Measurements from ENCODE around the gene NPAS3. TPM values are rescaled to one million over a fixed set of nuclear protein-coding genes. Genes with fewer than 3 reads are reported as not detected.

The NPAS3 gene
- total RNA-seq, 1 experiment from 2014 or later: not detected

DNA sequence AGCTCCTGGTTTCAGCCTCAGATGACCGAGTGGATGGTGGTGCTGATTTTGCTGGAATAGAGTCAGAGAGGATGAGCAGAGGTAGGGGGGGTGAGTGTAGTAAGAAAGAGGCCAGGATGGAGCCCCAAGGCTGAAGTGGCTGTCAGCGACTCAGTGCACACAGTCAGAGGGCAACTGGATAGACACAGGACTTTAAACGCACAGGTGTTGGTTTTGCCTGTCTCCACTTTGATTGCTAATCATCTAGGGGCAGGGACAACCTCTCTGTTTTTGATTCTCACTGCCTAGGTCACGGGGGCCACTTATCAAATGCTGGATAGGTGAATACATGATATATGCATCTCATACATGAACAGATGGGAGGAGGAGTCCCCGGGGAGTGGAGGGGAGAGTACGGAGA lies 912.7 kb downstream of the NPAS3 start:
- CTCF ChIA-PET: interaction anchor here (0.5 kb wide), 1 partner anchor 84 kb away, joined by 3 read pairs; no protein-coding TSS in a partner anchor
- POLR2A ChIA-PET (ENCODE audit: unreplicated experiment): no interaction called here

DNA sequence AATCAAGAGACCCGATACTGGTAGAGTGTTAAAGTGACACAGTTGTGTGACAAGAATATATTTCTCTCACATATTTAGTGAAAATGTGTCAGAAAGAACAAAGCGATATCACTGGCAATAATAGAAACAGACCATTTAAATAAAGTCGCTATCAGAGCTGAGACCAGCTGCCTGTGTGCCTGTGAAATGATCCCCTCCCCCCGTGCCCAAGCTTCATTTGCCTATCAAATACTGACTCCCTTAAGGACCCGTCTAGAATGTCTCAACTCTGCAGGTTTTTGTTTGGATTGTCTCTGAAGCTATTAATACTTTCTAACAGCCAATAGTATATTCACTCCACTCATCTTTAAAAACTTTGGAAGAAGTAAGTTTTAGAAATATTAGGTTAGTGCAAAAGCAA lies 913.3 kb downstream of the NPAS3 start:
- TF ChIP-seq, protein P1, sequence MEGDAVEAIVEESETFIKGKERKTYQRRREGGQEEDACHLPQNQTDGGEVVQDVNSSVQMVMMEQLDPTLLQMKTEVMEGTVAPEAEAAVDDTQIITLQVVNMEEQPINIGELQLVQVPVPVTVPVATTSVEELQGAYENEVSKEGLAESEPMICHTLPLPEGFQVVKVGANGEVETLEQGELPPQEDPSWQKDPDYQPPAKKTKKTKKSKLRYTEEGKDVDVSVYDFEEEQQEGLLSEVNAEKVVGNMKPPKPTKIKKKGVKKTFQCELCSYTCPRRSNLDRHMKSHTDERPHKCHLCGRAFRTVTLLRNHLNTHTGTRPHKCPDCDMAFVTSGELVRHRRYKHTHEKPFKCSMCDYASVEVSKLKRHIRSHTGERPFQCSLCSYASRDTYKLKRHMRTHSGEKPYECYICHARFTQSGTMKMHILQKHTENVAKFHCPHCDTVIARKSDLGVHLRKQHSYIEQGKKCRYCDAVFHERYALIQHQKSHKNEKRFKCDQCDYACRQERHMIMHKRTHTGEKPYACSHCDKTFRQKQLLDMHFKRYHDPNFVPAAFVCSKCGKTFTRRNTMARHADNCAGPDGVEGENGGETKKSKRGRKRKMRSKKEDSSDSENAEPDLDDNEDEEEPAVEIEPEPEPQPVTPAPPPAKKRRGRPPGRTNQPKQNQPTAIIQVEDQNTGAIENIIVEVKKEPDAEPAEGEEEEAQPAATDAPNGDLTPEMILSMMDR (conservative IDR thresholded peaks at IDR 0.05): no peak
- no peak for TF ChIP-seq EZH2 (IDR thresholded peaks at IDR 0.05; ENCODE audit: low read depth)
- no peaks in the 10 kb centered on the region for H3K36me3 ChIP-seq (ENCODE audit: low read depth)
- no peaks in the 10 kb centered on the region for H4K20me1 ChIP-seq (ENCODE audit: insufficient read depth)
- no peak for DNase-seq
- H2AFZ ChIP-seq: no peak overlapping the region
- no peak overlapping the region for H3K4me3 ChIP-seq
- ChIA-PET POLR2A (ENCODE audit: unreplicated experiment) (no interaction called here), CTCF (interaction anchor here (0.5 kb wide), 1 partner anchor 83 kb away, joined by 3 read pairs; no protein-coding TSS in a partner anchor)
- H3K79me2 ChIP-seq (ENCODE audit: low read depth): no peaks in the 10 kb centered on the region
- BruUV-seq (replicated peaks): no TSS peak
- no peaks in the 10 kb centered on the region for H3K4me1 ChIP-seq (replicated peaks; ENCODE audit: insufficient read depth)
- no peaks in the 10 kb centered on the region for H3K9me3 ChIP-seq (ENCODE audit: insufficient read depth, low read depth)
- H3K27ac ChIP-seq: no peak overlapping the region
- H3F3A ChIP-seq (ENCODE audit: insufficient read depth, low read depth): no peaks in the 10 kb centered on the region
- H3K4me2 ChIP-seq: no peak overlapping the region
- H3K27me3 ChIP-seq (ENCODE audit: insufficient read depth, low read depth): no peaks in the 10 kb centered on the region
- intact Hi-C loops (cut with micrococcal nuclease; ENCODE audit: unreplicated experiment): loop anchor here (2.0 kb wide), 1 partner anchor 87 kb away; no protein-coding TSS in a partner anchor
- no peaks in the 10 kb centered on the region for H3K9me2 ChIP-seq (ENCODE audit: insufficient read depth)

More for the DNA sequence above, 912.7 kb downstream of the NPAS3 start:
- Histone ChIP-seq H2AFZ (no peak overlapping the region), H3K4me3 (no peak overlapping the region), H3K27ac (no peak overlapping the region), H3K4me1 (replicated peaks; ENCODE audit: insufficient read depth) (no peaks in the 10 kb centered on the region), H3K9me3 (ENCODE audit: insufficient read depth, low read depth) (no peaks in the 10 kb centered on the region), H3K4me2 (no peak overlapping the region), H3K36me3 (ENCODE audit: low read depth) (no peaks in the 10 kb centered on the region), H3F3A (ENCODE audit: insufficient read depth, low read depth) (no peaks in the 10 kb centered on the region), H4K20me1 (ENCODE audit: insufficient read depth) (no peaks in the 10 kb centered on the region), H3K27me3 (ENCODE audit: insufficient read depth, low read depth) (no peaks in the 10 kb centered on the region), H3K9me2 (ENCODE audit: insufficient read depth) (no peaks in the 10 kb centered on the region), H3K79me2 (ENCODE audit: low read depth) (no peaks in the 10 kb centered on the region)
- no TSS peak for BruUV-seq (replicated peaks)
- DNase-seq: no peak
- intact Hi-C loops (cut with micrococcal nuclease; ENCODE audit: unreplicated experiment): no loop called here
- TF ChIP-seq EZH2 (IDR thresholded peaks at IDR 0.05; ENCODE audit: low read depth): no peak
- TF ChIP-seq, protein P1 (conservative IDR thresholded peaks at IDR 0.05): no peak
